Ascending aorta (tissue), 2 donors: Measurements from ENCODE around the gene TSFM. TPM values are rescaled to one million over a fixed set of nuclear protein-coding genes. Genes with fewer than 3 reads are reported as not detected.
A peak's percentile ranks its signal among the peaks of the same experiment; 100 is the strongest.
"Not testable (repeated sequence)": the region's sequence is repeated elsewhere in the genome, so short reads cannot be mapped to it uniquely, and the experiment has no call there.

Experiments
- DNase-seq, 2 donors: peaks; one replicate each; pipeline ENCODE4 v3.0.0-alpha.2; 2019; ENCODE audit warnings: low spot score in 2 of 2
- H3K27ac ChIP-seq, 2 donors: fragments of 200-600 bp; sonication (generic); one replicate each; pipeline ENCODE4 v1.5.1; 2016 to 2017; ENCODE audit warnings: mild to moderate bottlenecking in 1 of 2
- H3K27me3 ChIP-seq: fragments of 200-600 bp; sonication (generic); one replicate; pipeline ENCODE4 v1.5.1; 2017
- H3K36me3 ChIP-seq, 2 donors: fragments of 200-600 bp; sonication (generic); one replicate each; pipeline ENCODE4 v1.5.1; 2016
- H3K4me1 ChIP-seq, 2 donors: fragments of 200-600 bp; sonication (generic); one replicate each; pipeline ENCODE4 v1.5.1; 2016 to 2017; ENCODE audit warnings: mild to moderate bottlenecking in 1 of 2
- H3K4me3 ChIP-seq, 2 donors: fragments of 200-600 bp; sonication (generic); one replicate each; pipeline ENCODE4 v1.5.1; 2016 to 2017; ENCODE audit warnings: mild to moderate bottlenecking in 1 of 2
- H3K9me3 ChIP-seq, 2 donors: fragments of 200-600 bp; sonication (generic); one replicate each; pipeline ENCODE4 v1.5.1; 2016
- CTCF ChIP-seq, 3 experiments: fragments of 200-600 bp in 2 of 3; fragments of 450-650 bp in 1 of 3; sonication (generic) in 2 of 3; IDR thresholded peaks; one replicate each; pipeline ENCODE4 v1.5.1; 2016 to 2019; ENCODE audit warnings: antibody characterized with exemption in 3 of 3, mild to moderate bottlenecking in 1 of 3, moderate library complexity in 1 of 3
- intact Hi-C: fragments of 100-400 bp; cut with DNase I; formaldehyde crosslinking; loops from one replicate; pipeline ENCODE4 v1.15.1; 2023
- total RNA-seq: library from RNA; depleted of rRNA; stranded (reverse); fragments of >200 nt; gene quantifications from one replicate; pipeline ENCODE4 v1.1.0, GENCODE V29; 2016

Gene TSFM
- total RNA-seq, 1 donor from 2014 or later = 46.8 TPM

GRCh38 chr12:57772429-57773322, 9.9 kb upstream of the TSFM start, which contains the start of gene EEF1AKMT3:
EEF1AKMT3 (plus strand) TSS chr12:57772614; CDS start chr12:57772725, 111 bp downstream.
- no peaks in the 10 kb centered on the region for H3K27me3 ChIP-seq

GRCh38 chr12:57774634-57775033, 8.0 kb upstream of the TSFM start:
- Histone ChIP-seq H3K36me3 (peaks cover 0 to 12% of the 10 kb centered on the region in 2 donors), H3K4me1 (peaks cover 2 to 15% of the 10 kb centered on the region in 2 donors)
- DNase-seq = peak in 1 of 2 donors; percentile 56
- H3K9me3 ChIP-seq, H3K27me3 ChIP-seq, intact Hi-C loops, H3K27ac ChIP-seq, H3K4me3 ChIP-seq: not testable (repeated sequence)

More at GRCh38 chr12:57772429-57773322, 9.9 kb upstream of the TSFM start, which contains the start of gene EEF1AKMT3:
- Histone ChIP-seq H3K4me1 (peaks cover 2 to 15% of the 10 kb centered on the region in 2 donors), H3K36me3 (peaks cover 0 to 11% of the 10 kb centered on the region in 2 donors), H3K27ac (peak within 1 kb of the TSS; percentile 90 to 94), H3K9me3 (no peaks in the 10 kb centered on the region), H3K4me3 (peak within 1 kb of the TSS; percentile 80 to 83)
- peak in 1 of 2 donors; percentile 85 for DNase-seq
- intact Hi-C loops = no loop called here
- no peak for TF ChIP-seq CTCF (IDR thresholded peaks at IDR 0.05)

GRCh38 chr12:57775044-57775443, 7.5 kb upstream of the TSFM start:
- intact Hi-C loops = no loop called here
- no peak for TF ChIP-seq CTCF (IDR thresholded peaks at IDR 0.05)
- H3K27ac ChIP-seq = no peak overlapping the region

GRCh38 chr12:57775563-57776246, 6.9 kb upstream of the TSFM start:
- no peak for TF ChIP-seq CTCF (IDR thresholded peaks at IDR 0.05)
- Histone ChIP-seq H3K27me3 (no peaks in the 10 kb centered on the region), H3K9me3 (no peaks in the 10 kb centered on the region), H3K4me1 (peaks cover 2 to 15% of the 10 kb centered on the region in 2 donors), H3K36me3 (peaks cover 0 to 13% of the 10 kb centered on the region in 2 donors), H3K4me3 (no peak overlapping the region), H3K27ac (no peak overlapping the region)
- no peak for DNase-seq
- intact Hi-C loops = no loop called here

More at GRCh38 chr12:57775044-57775443, 7.5 kb upstream of the TSFM start:
- Histone ChIP-seq H3K36me3 (peaks cover 0 to 13% of the 10 kb centered on the region in 2 donors), H3K27me3 (no peaks in the 10 kb centered on the region), H3K4me1 (peaks cover 2 to 15% of the 10 kb centered on the region in 2 donors), H3K9me3 (no peaks in the 10 kb centered on the region), H3K4me3 (no peak overlapping the region)
- DNase-seq = no peak

- Histone ChIP-seq H3K4me3 (no peak overlapping the region), H3K9me3 (no peaks in the 10 kb centered on the region), H3K36me3 (peaks cover 0 to 13% of the 10 kb centered on the region in 2 donors), H3K27me3 (no peaks in the 10 kb centered on the region), H3K27ac (no peak overlapping the region), H3K4me1 (peaks cover 2 to 10% of the 10 kb centered on the region in 2 donors)
- intact Hi-C loops = no loop called here
- no peak for DNase-seq
- no peak for TF ChIP-seq CTCF (IDR thresholded peaks at IDR 0.05)
Observed at GRCh38 chr12:57776247-57776587, 6.4 kb upstream of the TSFM start.

- H3K27me3 ChIP-seq = no peaks in the 10 kb centered on the region
- intact Hi-C loops = no loop called here
- no peak for TF ChIP-seq CTCF (IDR thresholded peaks at IDR 0.05)
- peaks cover 0 to 13% of the 10 kb centered on the region in 2 donors for H3K36me3 ChIP-seq
- no peaks in the 10 kb centered on the region for H3K9me3 ChIP-seq
- no peak overlapping the region for H3K27ac ChIP-seq
- no peak for DNase-seq
- no peak overlapping the region for H3K4me3 ChIP-seq
- peaks cover 2 to 11% of the 10 kb centered on the region in 2 donors for H3K4me1 ChIP-seq
Observed at GRCh38 chr12:57777367-57777766, 5.2 kb upstream of the TSFM start.
